Endothelial cell of umbilical vein (primary cell): ENCODE data around the gene PNPLA3. TPM values are rescaled to one million over a fixed set of nuclear protein-coding genes. Genes with fewer than 3 reads are reported as not detected.

Source experiments
- BruUV-seq: library from RNA; stranded (reverse); fragments of 400-500 nt; replicated peaks from 2 replicates; lab custom pipeline; 2021; lab: Mats Ljungman, UMichigan
- CTCF ChIA-PET: fragments of 300-600, 350-600 bp; sonication (Branson Sonifier 250); formaldehyde crosslinking; loops from one replicate; lab custom pipeline; 2021; ENCODE audit warnings: antibody characterized with exemption, inconsistent platforms; lab: Charles Lee
- POLR2A ChIA-PET: fragments of 300-600, 350-600 bp; sonication (Branson Sonifier 250); formaldehyde crosslinking; loops from one replicate; lab custom pipeline; 2021; ENCODE audit warnings: antibody characterized with exemption, inconsistent platforms; lab: Charles Lee
- DNase-seq: peaks from one replicate; pipeline ENCODE4 v3.0.0-alpha.2; 2011; ENCODE audit warnings: low read depth, low spot score
- FAIRE-seq: peaks from 2 replicates; lab custom pipeline; 2011; peaks lifted over from hg19 to GRCh38; lab: Jason Lieb, UNC
- H2AFZ ChIP-seq: 2 replicates; pipeline ENCODE4 v1.6.0; 2012; ENCODE audit warnings: low read depth, low read length, control low read depth, inconsistent platforms
- H3K27ac ChIP-seq: 2 replicates; pipeline ENCODE4 v1.5.1; 2011; ENCODE audit warnings: low read depth, mild to moderate bottlenecking, control low read depth, low read length, moderate library complexity; ENCODE audit not compliant: insufficient read depth
- H3K27me3 ChIP-seq, 2 experiments: 2 replicates each; pipeline versions ENCODE4 v1.6.0 to v1.6.1; 2011; ENCODE audit warnings: low read length in 2 of 2, mixed read lengths in 1 of 2; ENCODE audit not compliant: control insufficient read depth in 2 of 2, insufficient read depth in 2 of 2
- H3K36me3 ChIP-seq, 2 experiments: 2 replicates in 1 of 2; 3 replicates in 1 of 2; pipeline ENCODE4 v1.5.1; 2011; ENCODE audit warnings: low read length in 2 of 2, mild to moderate bottlenecking in 1 of 2, moderate library complexity in 1 of 2; ENCODE audit not compliant: control insufficient read depth in 2 of 2, insufficient read depth in 2 of 2; ENCODE audit errors: extremely low read depth in 1 of 2
- H3K4me1 ChIP-seq: 3 replicates; pipeline ENCODE4 v1.5.1; 2011; ENCODE audit warnings: mild to moderate bottlenecking, low read length; ENCODE audit not compliant: control insufficient read depth, insufficient read depth; ENCODE audit errors: extremely low read depth
- H3K4me2 ChIP-seq: 2 replicates; pipeline ENCODE4 v1.6.1; 2011; ENCODE audit warnings: low read length, control low read depth, mixed read lengths; ENCODE audit not compliant: insufficient read depth
- H3K4me3 ChIP-seq, 3 experiments: fragments of 200-600 bp in 1 of 3; sonication (generic), shearing (Covaris generic) in 1 of 3; replicated peaks in 1 of 3; 2 replicates each; pipeline ENCODE4 v1.5.1; 2011 to 2016; ENCODE audit warnings: control low read depth in 3 of 3, low read length in 3 of 3, mild to moderate bottlenecking in 2 of 3, inconsistent platforms in 1 of 3, low read depth in 1 of 3, moderate library complexity in 1 of 3; ENCODE audit not compliant: insufficient read depth in 1 of 3
- H3K79me2 ChIP-seq: 2 replicates; pipeline ENCODE4 v1.6.0; 2012; ENCODE audit warnings: low read length, inconsistent platforms; ENCODE audit not compliant: control insufficient read depth, insufficient read depth
- H3K9ac ChIP-seq: replicated peaks from 2 replicates; pipeline ENCODE3; 2011; ENCODE audit warnings: low read length, control low read depth; ENCODE audit not compliant: insufficient read depth; ENCODE audit errors: extremely low read depth
- H3K9me1 ChIP-seq: replicated peaks from 3 replicates; pipeline ENCODE4 v1.6.0; 2011; ENCODE audit warnings: mild to moderate bottlenecking, low read length; ENCODE audit not compliant: control insufficient read depth, insufficient read depth; ENCODE audit errors: extremely low read depth
- H3K9me3 ChIP-seq: replicated peaks from 2 replicates; pipeline ENCODE4 v1.5.1; 2012; ENCODE audit warnings: low read length, inconsistent platforms; ENCODE audit not compliant: control insufficient read depth, insufficient read depth
- H4K20me1 ChIP-seq: replicated peaks from 2 replicates; pipeline ENCODE3; 2011; ENCODE audit warnings: mild to moderate bottlenecking, low read length; ENCODE audit not compliant: control insufficient read depth, insufficient read depth; ENCODE audit errors: extremely low read depth
- CTCF ChIP-seq, 2 donors: IDR thresholded peaks; 1 replicate in 1 of 2; 2 replicates in 1 of 2; pipeline ENCODE4 v1.5.1; 2011; ENCODE audit warnings: low read length in 2 of 2, mild to moderate bottlenecking in 2 of 2, moderate library complexity in 2 of 2, control low read depth in 1 of 2, inconsistent platforms in 1 of 2, low read depth in 1 of 2; ENCODE audit not compliant: insufficient read depth in 1 of 2; ENCODE audit errors: extremely low read depth in 1 of 2
- EZH2 ChIP-seq: IDR thresholded peaks from 2 replicates; pipeline ENCODE4 v1.6.1; 2012; ENCODE audit warnings: borderline replicate concordance, low read depth, mild to moderate bottlenecking, moderate library complexity, low read length, inconsistent platforms; ENCODE audit not compliant: severe bottlenecking
- FOS ChIP-seq: IDR thresholded peaks from 2 replicates; pipeline ENCODE4 v1.6.1; 2011; ENCODE audit warnings: mild to moderate bottlenecking, low read length, moderate library complexity, borderline replicate concordance; ENCODE audit not compliant: insufficient read depth
- GATA2 ChIP-seq: IDR thresholded peaks from 2 replicates; pipeline ENCODE4 v1.7.0; 2011; ENCODE audit warnings: low read depth, mild to moderate bottlenecking, moderate library complexity, mixed read lengths, low read length; ENCODE audit not compliant: insufficient read length, insufficient read depth
- JUN ChIP-seq: IDR thresholded peaks from 2 replicates; pipeline ENCODE4 v1.6.1; 2011; ENCODE audit warnings: borderline replicate concordance, low read depth; ENCODE audit not compliant: insufficient read length, insufficient read depth
- MAX ChIP-seq: IDR thresholded peaks from 2 replicates; pipeline ENCODE4 v1.6.1; 2011; ENCODE audit not compliant: insufficient read depth, insufficient read length
- MYC ChIP-seq: IDR thresholded peaks from one replicate; pipeline ENCODE4 v1.6.1; 2011; ENCODE audit warnings: mild to moderate bottlenecking, low read depth, low read length
- POLR2A ChIP-seq: IDR thresholded peaks from 2 replicates; pipeline ENCODE4 v1.6.1; 2012; ENCODE audit warnings: low read depth, mild to moderate bottlenecking, control low read depth, low read length
- POLR2AphosphoS5 ChIP-seq: IDR thresholded peaks from 2 replicates; pipeline ENCODE4 v1.6.1; 2012; ENCODE audit warnings: low read depth, mild to moderate bottlenecking, control low read depth, low read length, moderate library complexity; ENCODE audit not compliant: insufficient read depth
- dilution Hi-C: fragments of 300-500 bp; cut with MboI; formaldehyde crosslinking; loops from one replicate; pipeline ENCODE4 v1.15.0; 2019; ENCODE audit warnings: low sequenced_read_pairs; ENCODE audit not compliant: extremely low pct_ligation_motif_present
- intact Hi-C: fragments of 100-400 bp; cut with micrococcal nuclease; formaldehyde crosslinking; loops from one replicate; pipeline ENCODE4 v1.10.0; 2022
- polyA plus RNA-seq, 4 experiments: library from polyadenylated mRNA; depleted of rRNA in 3 of 4; stranded (reverse) in 3 of 4; unstranded in 1 of 4; fragments of >200 nt; gene quantifications; 2 replicates each; pipeline versions ENCODE4 v1.2.1 to v1.2.3, GENCODE V29; 2011 to 2012; ENCODE audit warnings: missing spikeins in 1 of 4
- total RNA-seq: library from RNA; stranded (reverse); gene quantifications from 2 replicates; pipeline ENCODE4 v1.2.3, GENCODE V29; 2021

Gene PNPLA3
- total and polyA plus RNA-seq, 2 donors (not counting 3 experiments of a cell fraction or from before 2014, with no cell fraction given), result 5.3 to 12.3 TPM

- intact Hi-C loops, result no loop called here
- TF ChIP-seq EZH2 (no peak), POLR2AphosphoS5 (no peak), CTCF (IDR thresholded peaks at IDR 0.05; ENCODE audit: extremely low read depth in 1 of 2, insufficient read depth in 1 of 2, low read depth in 1 of 2, low read length in 2 of 2) (no peak), MAX (no peak), GATA2 (no peak), FOS (no peak), MYC (no peak), POLR2A (no peak), JUN (no peak)
- Histone ChIP-seq H2AFZ (no peak overlapping the region), H3K9me3 (no peaks in the 10 kb centered on the region), H3K27me3 (peaks cover 16 to 31% of the 10 kb centered on the region in 2 experiments), H3K4me3 (no peak overlapping the region), H3K4me2 (no peak overlapping the region), H3K9me1 (no peaks in the 10 kb centered on the region), H4K20me1 (no peaks in the 10 kb centered on the region), H3K27ac (no peak overlapping the region), H3K4me1 (no peaks in the 10 kb centered on the region), H3K36me3 (no peaks in the 10 kb centered on the region), H3K9ac (no peak overlapping the region), H3K79me2 (no peaks in the 10 kb centered on the region)
- ChIA-PET CTCF (interaction anchor here (0.7 to 1.8 kb wide), 3 partner anchors 7 to 54 kb away, joined by 4 to 8 read pairs (median 5); no protein-coding TSS in a partner anchor), POLR2A (no interaction called here)
- dilution Hi-C loops, result no loop called here
- FAIRE-seq (no peak), DNase-seq (no peak)
- no TSS peak for BruUV-seq
Measured at GRCh38 chr22:43892183-43892894, 31.3 kb upstream of the PNPLA3 start.
